Duodenal mucosa (tissue), 2 donors: Measurements from ENCODE around the gene ILF3.
"Not testable (repeated sequence)": the region's sequence is repeated elsewhere in the genome, so short reads cannot be mapped to it uniquely, and the experiment has no call there.

ENCODE experiments used
- H3K27ac ChIP-seq: one replicate; pipeline ENCODE4 v1.7.0; 2013; ENCODE audit warnings: low read depth, low read length
- H3K27me3 ChIP-seq, 2 donors: one replicate each; pipeline ENCODE4 v1.7.0; 2013; ENCODE audit warnings: low read length in 2 of 2, control low read depth in 1 of 2; ENCODE audit not compliant: insufficient read depth in 2 of 2, control insufficient read depth in 1 of 2
- H3K36me3 ChIP-seq, 2 donors: one replicate each; pipeline ENCODE4 v1.7.0; 2013; ENCODE audit warnings: low read length in 2 of 2, control low read depth in 1 of 2; ENCODE audit not compliant: insufficient read depth in 2 of 2, control insufficient read depth in 1 of 2
- H3K4me1 ChIP-seq, 2 donors: one replicate each; pipeline ENCODE4 v1.7.0; 2013; ENCODE audit warnings: low read length in 2 of 2, control low read depth in 1 of 2; ENCODE audit not compliant: insufficient read depth in 2 of 2, control insufficient read depth in 1 of 2
- H3K4me3 ChIP-seq, 2 donors: one replicate each; pipeline ENCODE4 v1.7.0; 2013; ENCODE audit warnings: low read length in 2 of 2, low read depth in 1 of 2
- H3K9ac ChIP-seq, 2 donors: one replicate each; pipeline ENCODE4 v1.7.0; 2013; ENCODE audit warnings: low read length in 2 of 2, low read depth in 1 of 2
- H3K9me3 ChIP-seq, 2 donors: one replicate each; pipeline ENCODE4 v1.7.0; 2013; ENCODE audit warnings: low read length in 2 of 2, control low read depth in 1 of 2; ENCODE audit not compliant: control insufficient read depth in 1 of 2

The ILF3 gene

DNA sequence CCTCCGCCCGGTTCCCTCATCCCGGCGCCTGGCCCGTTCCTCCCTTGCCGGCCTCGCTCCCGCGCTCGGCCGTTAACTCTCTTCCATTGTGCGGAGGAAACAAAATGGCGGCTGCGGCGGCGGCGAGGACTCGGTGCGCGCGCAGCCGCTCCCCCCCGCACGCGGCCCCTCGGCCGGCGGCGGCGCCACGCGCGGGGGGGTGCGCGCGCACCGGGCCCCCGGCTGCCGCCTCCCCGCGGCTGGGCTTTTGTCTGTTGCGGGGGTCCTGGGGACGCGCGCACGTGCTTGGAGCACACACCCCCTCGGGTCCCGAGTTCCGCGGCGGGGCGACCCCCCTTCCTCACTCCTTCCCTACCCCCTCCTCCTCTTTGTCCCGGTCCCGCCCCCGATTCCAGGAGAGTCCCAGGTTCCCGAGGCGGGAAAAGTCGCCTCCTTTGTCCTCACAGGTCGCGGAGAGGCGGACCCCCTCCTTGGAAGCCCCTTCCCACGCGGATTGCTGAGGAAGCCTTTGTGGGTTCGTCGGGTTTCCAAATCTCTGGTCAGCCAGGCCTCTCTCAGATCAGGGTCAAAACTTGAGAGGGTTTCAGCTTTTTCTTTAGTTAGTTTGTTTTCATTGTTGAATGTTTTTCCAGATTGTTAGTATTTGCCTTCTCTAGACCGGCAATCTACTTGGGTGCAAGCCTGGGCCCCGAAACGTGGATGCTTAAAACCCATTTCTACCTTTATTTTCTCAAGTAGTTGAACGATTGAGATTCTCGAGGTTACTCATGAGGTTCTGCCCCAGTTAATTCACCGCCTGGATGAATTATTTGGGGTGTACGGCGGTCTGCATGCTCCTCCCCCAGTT, 687 bp downstream of the ILF3 start:
- H3K9me3 ChIP-seq = no peaks in the 10 kb centered on the region
- H3K4me3 ChIP-seq = peak overlapping the region; percentile 70 to 79
- H3K27ac ChIP-seq = peak overlapping the region; percentile 88
- peaks cover 20 to 34% of the 10 kb centered on the region in 2 donors for H3K4me1 ChIP-seq
- peak overlapping the region; percentile 80 to 81 for H3K9ac ChIP-seq
- no peaks in the 10 kb centered on the region for H3K27me3 ChIP-seq
- H3K36me3 ChIP-seq = peaks cover 0 to 7% of the 10 kb centered on the region in 2 donors

GRCh38 chr19:10655457-10656312, 1.5 kb downstream of the ILF3 start:
- H3K9ac ChIP-seq = peak overlapping the region; percentile 80 to 81
- peak overlapping the region; percentile 70 to 79 for H3K4me3 ChIP-seq
- H3K27ac ChIP-seq = peak overlapping the region; percentile 41
- no peaks in the 10 kb centered on the region for H3K27me3 ChIP-seq
- peaks cover 0 to 10% of the 10 kb centered on the region in 2 donors for H3K36me3 ChIP-seq
- no peaks in the 10 kb centered on the region for H3K9me3 ChIP-seq
- peaks cover 25 to 34% of the 10 kb centered on the region in 2 donors for H3K4me1 ChIP-seq

- Histone ChIP-seq H3K4me3 (no peak overlapping the region), H3K4me1 (peaks cover 28 to 29% of the 10 kb centered on the region in 2 donors), H3K27ac (no peak overlapping the region), H3K9ac (no peak overlapping the region), H3K27me3 (no peaks in the 10 kb centered on the region), H3K36me3 (peaks cover 0 to 16% of the 10 kb centered on the region in 2 donors), H3K9me3 (no peaks in the 10 kb centered on the region)
Observed at GRCh38 chr19:10660346-10660745, 6.2 kb downstream of the ILF3 start.

DNA sequence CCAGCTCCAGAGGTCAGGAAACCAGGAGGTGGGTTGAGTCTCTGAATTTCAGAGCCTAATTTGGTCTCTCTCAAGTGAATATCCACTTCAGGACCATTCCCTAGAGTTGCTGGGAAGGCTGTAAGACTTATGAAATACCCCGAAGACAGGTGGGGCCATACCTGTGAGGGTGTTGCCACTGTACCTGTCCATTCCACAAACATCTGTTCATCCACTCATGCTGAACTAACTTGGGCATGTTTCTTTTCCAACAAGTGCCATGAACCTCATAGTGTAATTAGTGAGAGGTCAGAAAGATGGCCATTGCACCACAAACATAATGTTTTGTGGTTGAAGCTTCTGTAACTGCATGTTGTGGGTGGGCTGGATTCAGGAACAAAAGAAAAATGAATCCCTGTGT, 7.8 kb downstream of the ILF3 start:
- Histone ChIP-seq H3K9ac (no peak overlapping the region), H3K27me3 (no peaks in the 10 kb centered on the region), H3K4me3 (no peak overlapping the region), H3K36me3 (peaks cover 0 to 16% of the 10 kb centered on the region in 2 donors), H3K9me3 (no peaks in the 10 kb centered on the region), H3K27ac (no peak overlapping the region), H3K4me1 (peaks cover 16 to 20% of the 10 kb centered on the region in 2 donors)

GRCh38 chr19:10662384-10663251, 8.5 kb downstream of the ILF3 start:
- Histone ChIP-seq H3K9ac (no peak overlapping the region), H3K4me3 (no peak overlapping the region), H3K27me3 (no peaks in the 10 kb centered on the region), H3K27ac (no peak overlapping the region), H3K36me3 (peaks cover 0 to 18% of the 10 kb centered on the region in 2 donors), H3K4me1 (peaks cover 19 to 20% of the 10 kb centered on the region in 2 donors), H3K9me3 (no peaks in the 10 kb centered on the region)

DNA sequence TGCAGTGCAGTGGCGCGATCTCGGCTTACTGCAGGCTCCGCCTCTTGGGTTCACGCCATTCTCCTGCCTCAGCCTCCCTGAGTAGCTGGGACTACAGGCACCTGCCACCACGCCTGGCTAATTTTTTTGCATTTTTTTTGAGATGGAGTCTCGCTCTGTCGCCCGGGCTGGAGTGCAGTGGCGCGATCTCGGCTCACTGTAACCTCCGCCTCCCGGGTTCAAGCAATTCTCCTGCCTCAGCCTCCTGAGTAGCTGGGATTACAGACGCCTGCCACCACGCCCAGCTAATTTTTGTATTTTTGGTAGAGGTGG, 9.1 kb downstream of the ILF3 start:
- Histone ChIP-seq H3K4me1 (peaks cover 24 to 25% of the 10 kb centered on the region in 2 donors), H3K36me3 (peaks cover 0 to 24% of the 10 kb centered on the region in 2 donors)
- not testable (repeated sequence) for H3K27ac ChIP-seq, H3K27me3 ChIP-seq, H3K9ac ChIP-seq, H3K9me3 ChIP-seq, H3K4me3 ChIP-seq

DNA sequence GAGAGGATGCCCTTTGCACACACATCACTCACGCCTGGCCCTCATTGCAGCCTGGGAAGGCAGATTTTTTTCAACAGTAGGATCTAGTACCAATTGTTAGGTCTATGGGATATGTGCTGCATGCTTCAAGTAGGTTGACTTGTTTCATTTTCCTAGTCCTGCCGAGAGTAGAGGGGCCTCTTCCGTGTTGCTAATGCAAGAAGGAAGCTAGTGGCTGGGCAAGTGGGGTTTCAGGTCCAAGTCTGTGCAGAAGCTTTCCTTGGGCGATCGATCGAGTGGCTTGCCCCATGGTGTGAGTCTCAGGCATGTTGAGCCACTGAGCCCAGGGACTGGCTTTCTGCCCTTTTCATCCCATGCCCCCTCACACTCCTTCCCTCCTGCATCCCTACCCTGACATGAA, 13.7 kb downstream of the ILF3 start:
- Histone ChIP-seq H3K36me3 (peaks cover 13 to 37% of the 10 kb centered on the region in 2 donors), H3K27ac (no peak overlapping the region), H3K27me3 (no peaks in the 10 kb centered on the region), H3K4me3 (no peak overlapping the region), H3K9ac (no peak overlapping the region), H3K9me3 (no peaks in the 10 kb centered on the region), H3K4me1 (peaks cover 5 to 15% of the 10 kb centered on the region in 2 donors)

DNA sequence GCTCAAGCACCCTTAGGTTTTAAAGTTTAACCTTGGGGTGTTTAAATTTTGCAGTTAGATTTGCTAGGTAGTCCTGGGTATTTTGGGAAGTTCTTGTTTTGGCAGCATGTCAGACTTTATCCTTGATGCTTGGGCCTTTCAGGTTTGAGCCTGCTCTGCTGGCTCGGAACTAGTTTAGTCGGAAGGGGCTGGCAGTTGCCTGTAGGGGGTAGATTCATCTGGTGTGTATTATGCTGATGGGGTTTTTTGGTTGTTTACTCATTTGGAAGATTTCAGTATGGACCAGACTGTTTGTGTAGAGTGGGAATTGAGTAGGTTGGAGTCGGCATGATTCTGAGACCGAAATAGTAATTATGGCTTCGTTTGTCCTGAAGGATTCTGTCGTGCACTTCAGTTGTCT, 15.1 kb downstream of the ILF3 start:
- Histone ChIP-seq H3K27ac (no peak overlapping the region), H3K9me3 (no peaks in the 10 kb centered on the region), H3K4me1 (peaks cover 4 to 10% of the 10 kb centered on the region in 2 donors), H3K36me3 (peaks cover 13 to 46% of the 10 kb centered on the region in 2 donors), H3K27me3 (no peaks in the 10 kb centered on the region), H3K4me3 (no peak overlapping the region), H3K9ac (no peak overlapping the region)

- no peaks in the 10 kb centered on the region for H3K9me3 ChIP-seq
- no peak overlapping the region for H3K9ac ChIP-seq
- H3K4me3 ChIP-seq = no peak overlapping the region
- no peaks in the 10 kb centered on the region for H3K27me3 ChIP-seq
- H3K27ac ChIP-seq = no peak overlapping the region
- H3K4me1 ChIP-seq = peaks cover 4 to 10% of the 10 kb centered on the region in 2 donors
- peaks cover 13 to 52% of the 10 kb centered on the region in 2 donors for H3K36me3 ChIP-seq
Observed at GRCh38 chr19:10670182-10670581, 16.0 kb downstream of the ILF3 start.
